Muscle of leg (tissue), 11 donors: ENCODE results near the gene TEDC1. TPM values are rescaled to one million over a fixed set of nuclear protein-coding genes. Genes with fewer than 3 reads are reported as not detected.

Source experiments
- DNase-seq: peaks from one replicate; pipeline ENCODE4 v3.0.0; 2013
- H3K27ac ChIP-seq: one replicate; pipeline ENCODE4 v1.5.1; 2013; ENCODE audit warnings: mild to moderate bottlenecking, low read length, control low read depth
- H3K27me3 ChIP-seq: one replicate; pipeline ENCODE4 v1.6.1; 2013; ENCODE audit warnings: low read length; ENCODE audit not compliant: control insufficient read depth, insufficient read depth
- H3K36me3 ChIP-seq: one replicate; pipeline ENCODE4 v1.6.1; 2013; ENCODE audit warnings: low read length; ENCODE audit not compliant: control insufficient read depth, insufficient read depth
- H3K4me1 ChIP-seq: one replicate; pipeline ENCODE4 v1.6.1; 2013; ENCODE audit warnings: low read length; ENCODE audit not compliant: control insufficient read depth, insufficient read depth
- H3K4me3 ChIP-seq: one replicate; pipeline ENCODE4 v1.5.1; 2013; ENCODE audit warnings: low read length, control low read depth
- H3K9me3 ChIP-seq: replicated peaks from 2 replicates; pipeline ENCODE4 v1.6.1; 2013; ENCODE audit warnings: low read depth, low read length; ENCODE audit not compliant: control insufficient read depth
- WGBS: methylation state at CpG from one replicate; pipeline ENCODE4 v1.1.5; 2013; ENCODE audit warnings: missing lambda C conversion rate; ENCODE audit not compliant: insufficient coverage; 5-methylcytosine and 5-hydroxymethylcytosine counted together
- polyA plus RNA-seq, 8 donors: library from polyadenylated mRNA; unstranded; fragments of 120-200 nt; gene quantifications; one replicate each; pipeline versions ENCODE4 v1.2.1 to v1.2.3, GENCODE V29; 2013; ENCODE audit warnings: inconsistent platforms in 1 of 8, low replicate concordance in 1 of 8; ENCODE audit not compliant: insufficient read length in 8 of 8, insufficient read depth in 1 of 8
- total RNA-seq: library from RNA; stranded (reverse); fragments of 120-200 nt; gene quantifications from one replicate; pipeline ENCODE4 v1.2.4, GENCODE V29; 2013

The TEDC1 gene
- total and polyA plus RNA-seq, 9 donors: 5.6 to 9.3 (median 7.4) TPM

DNA sequence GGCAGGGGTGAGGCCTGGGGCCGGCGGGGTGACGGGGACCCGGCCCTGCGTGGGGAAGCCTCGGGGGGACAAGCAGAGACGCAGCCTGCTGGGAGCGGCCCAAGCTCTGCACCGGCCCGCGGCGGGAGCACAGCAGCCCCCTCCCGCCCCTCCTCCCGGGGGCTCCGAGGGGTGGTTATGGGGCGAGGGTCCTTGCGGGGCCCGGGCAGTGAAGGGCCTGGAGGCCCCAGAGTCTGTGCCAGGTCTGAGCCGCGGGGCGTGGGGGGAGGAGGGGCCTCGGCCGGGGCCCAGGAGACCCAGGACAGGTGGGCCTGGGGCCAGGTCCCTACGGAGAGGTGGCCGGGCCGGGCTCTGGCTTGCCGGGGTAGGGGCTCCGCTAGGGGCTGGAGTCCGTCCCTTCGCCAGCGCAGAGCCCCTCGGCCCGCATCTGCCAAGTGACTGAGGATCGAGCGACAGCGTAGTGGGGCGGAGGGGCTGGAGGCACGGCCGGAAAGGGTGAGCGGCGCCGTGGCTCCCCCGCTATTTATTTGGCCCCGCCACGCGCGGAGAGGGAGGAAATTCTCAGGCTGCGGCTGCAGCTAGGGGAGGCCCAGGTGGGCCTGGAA is 35.8 kb downstream of the TEDC1 start:
- peaks cover 28% of the 10 kb centered on the region for H3K4me1 ChIP-seq
- H3K4me3 ChIP-seq: peak overlapping the region; percentile 55
- 2% methylated on average over 33 of the region's 48 CpGs for WGBS
- H3K27ac ChIP-seq: no peak overlapping the region
- no peaks in the 10 kb centered on the region for H3K36me3 ChIP-seq
- H3K27me3 ChIP-seq: peaks cover 50% of the 10 kb centered on the region
- H3K9me3 ChIP-seq: no peaks in the 10 kb centered on the region
- peak; percentile 27 for DNase-seq

GRCh38 chr14:105527381-105527825 is 36.4 kb downstream of the TEDC1 start:
- Histone ChIP-seq H3K4me1 (peaks cover 28% of the 10 kb centered on the region), H3K27ac (no peak overlapping the region), H3K9me3 (no peaks in the 10 kb centered on the region), H3K27me3 (peaks cover 46% of the 10 kb centered on the region), H3K36me3 (no peaks in the 10 kb centered on the region), H3K4me3 (peak overlapping the region; percentile 55)
- 14% methylated on average over 21 of the region's 23 CpGs for WGBS
- DNase-seq: peak; percentile 34

GRCh38 chr14:105527826-105528585 is 37.0 kb downstream of the TEDC1 start:
- H3K36me3 ChIP-seq: no peaks in the 10 kb centered on the region
- no peak overlapping the region for H3K27ac ChIP-seq
- DNase-seq: peak; percentile 88
- WGBS: 5% methylated on average over 65 of the region's 67 CpGs
- H3K4me1 ChIP-seq: peaks cover 28% of the 10 kb centered on the region
- peak overlapping the region; percentile 55 for H3K4me3 ChIP-seq
- H3K27me3 ChIP-seq: peaks cover 44% of the 10 kb centered on the region
- H3K9me3 ChIP-seq: no peaks in the 10 kb centered on the region

- Histone ChIP-seq H3K36me3 (no peaks in the 10 kb centered on the region), H3K9me3 (no peaks in the 10 kb centered on the region), H3K4me1 (peaks cover 28% of the 10 kb centered on the region), H3K4me3 (peak overlapping the region; percentile 13), H3K27me3 (peaks cover 46% of the 10 kb centered on the region), H3K27ac (no peak overlapping the region)
- DNase-seq: peak; percentile 32
- whole genome bisulfite sequencing: 13% methylated on average over 87 of the region's 89 CpGs
These were observed 37.7 kb downstream of the TEDC1 start for GRCh38 chr14:105528586-105529318.

GRCh38 chr14:105529319-105529568 is 38.2 kb downstream of the TEDC1 start:
- no peaks in the 10 kb centered on the region for H3K9me3 ChIP-seq
- DNase-seq: no peak
- peak overlapping the region; percentile 10 for H3K4me3 ChIP-seq
- peaks cover 28% of the 10 kb centered on the region for H3K4me1 ChIP-seq
- no peak overlapping the region for H3K27ac ChIP-seq
- peaks cover 42% of the 10 kb centered on the region for H3K27me3 ChIP-seq
- 26% methylated on average over 24 of the region's 24 CpGs for WGBS
- H3K36me3 ChIP-seq: no peaks in the 10 kb centered on the region

- H3K4me1 ChIP-seq: peaks cover 28% of the 10 kb centered on the region
- no peak overlapping the region for H3K27ac ChIP-seq
- peak overlapping the region; percentile 10 for H3K4me3 ChIP-seq
- DNase-seq: no peak
- 33% methylated on average over 42 of the region's 63 CpGs for WGBS
- peaks cover 41% of the 10 kb centered on the region for H3K27me3 ChIP-seq
- H3K9me3 ChIP-seq: no peaks in the 10 kb centered on the region
- H3K36me3 ChIP-seq: no peaks in the 10 kb centered on the region
These were observed 38.7 kb downstream of the TEDC1 start for GRCh38 chr14:105529569-105530284.

DNA sequence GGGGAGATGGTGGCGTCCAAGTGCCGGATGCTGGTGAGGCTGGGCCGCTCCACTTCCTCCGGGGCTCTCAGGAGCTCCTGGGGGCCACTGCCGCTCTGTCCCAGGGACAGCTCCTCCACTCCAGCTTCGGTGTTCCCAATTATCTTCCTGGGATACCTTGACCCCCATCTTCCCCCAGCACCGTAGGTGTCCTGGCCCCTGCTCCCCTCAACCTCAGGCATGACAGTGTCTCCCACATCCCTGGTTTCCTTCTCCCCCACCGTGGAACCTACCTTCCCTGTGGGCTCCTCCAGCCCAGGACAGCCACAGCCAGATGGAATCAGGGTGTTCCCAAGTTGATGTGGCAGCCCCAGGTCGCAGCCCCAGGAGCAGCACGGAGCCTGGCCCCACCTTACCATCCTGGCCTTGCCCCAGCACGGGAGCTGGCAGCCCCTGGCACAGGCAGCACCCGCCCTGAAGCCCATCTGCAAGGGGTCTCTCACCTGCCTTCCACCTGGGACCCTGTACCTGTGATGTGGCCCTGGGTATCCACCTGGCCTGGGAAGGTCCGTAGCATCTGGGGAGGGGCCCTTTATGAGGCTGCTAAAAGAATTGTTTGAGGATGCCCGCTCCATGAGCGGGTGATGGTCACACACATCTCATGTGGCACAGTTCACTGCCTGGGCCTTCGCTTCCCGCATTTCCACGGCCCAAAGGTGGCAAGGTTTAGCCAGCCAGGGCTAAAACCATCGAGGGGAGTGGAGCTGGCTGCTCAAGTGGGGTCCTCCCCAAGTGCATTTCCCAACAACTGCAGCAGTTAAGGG is 39.4 kb downstream of the TEDC1 start:
- Histone ChIP-seq H3K4me1 (peaks cover 28% of the 10 kb centered on the region), H3K36me3 (no peaks in the 10 kb centered on the region), H3K27ac (no peak overlapping the region), H3K4me3 (no peak overlapping the region), H3K9me3 (no peaks in the 10 kb centered on the region), H3K27me3 (peaks cover 36% of the 10 kb centered on the region)
- WGBS: 56% methylated on average over 13 of the region's 19 CpGs
- DNase-seq: no peak

- H3K4me1 ChIP-seq: peaks cover 22% of the 10 kb centered on the region
- H3K27ac ChIP-seq: no peak overlapping the region
- H3K9me3 ChIP-seq: no peaks in the 10 kb centered on the region
- peaks cover 29% of the 10 kb centered on the region for H3K27me3 ChIP-seq
- no peak overlapping the region for H3K4me3 ChIP-seq
- DNase-seq: no peak
- WGBS: 84% methylated on average over 18 of the region's 30 CpGs
- H3K36me3 ChIP-seq: no peaks in the 10 kb centered on the region
These were observed 40.2 kb downstream of the TEDC1 start for GRCh38 chr14:105531088-105531893.
